Neural crest cell (in vitro differentiated cells): ENCODE measurements around the gene SPAG17. TPM values are rescaled to one million over a fixed set of nuclear protein-coding genes. Genes with fewer than 3 reads are reported as not detected.

Source experiments
- DNase-seq: peaks from one replicate; pipeline ENCODE4 v3.0.0; 2021; ENCODE audit warnings: low read depth, mixed read lengths, low spot score
- H3K27ac Mint-ChIP-seq: one replicate; pipeline ENCODE4 v1.8.0; 2021; ENCODE audit warnings: mild to moderate bottlenecking, mixed read lengths; ENCODE audit not compliant: unreplicated experiment
- H3K27me3 Mint-ChIP-seq: 2 replicates; pipeline ENCODE4 v1.8.0; 2021; ENCODE audit warnings: low read depth, mild to moderate bottlenecking, mixed read lengths
- H3K36me3 Mint-ChIP-seq: 2 replicates; pipeline ENCODE4 v1.8.0; 2021; ENCODE audit warnings: low read depth, mild to moderate bottlenecking, mixed read lengths
- H3K4me1 Mint-ChIP-seq: 2 replicates; pipeline ENCODE4 v1.8.0; 2021; ENCODE audit warnings: mixed read lengths
- H3K4me3 Mint-ChIP-seq: one replicate; pipeline ENCODE4 v1.8.0; 2021; ENCODE audit warnings: mild to moderate bottlenecking, mixed read lengths
- H3K9me3 Mint-ChIP-seq: 2 replicates; pipeline ENCODE4 v1.8.0; 2021; ENCODE audit warnings: mixed read lengths
- total RNA-seq: library from RNA; stranded (reverse); gene quantifications from 2 replicates; pipeline ENCODE4 v1.2.1, GENCODE V29; 2021
- TF ChIP-seq, protein P1 (sequence below): fragments of 200-600 bp; sonication (generic); conservative IDR thresholded peaks from 2 replicates; pipeline ENCODE4 v1.5.0; 2021; ENCODE audit warnings: antibody characterized with exemption, mild to moderate bottlenecking

Gene SPAG17
- total RNA-seq, 1 donor from 2014 or later = 1.5 TPM

GRCh38 chr1:118018060-118018459 is 167.0 kb downstream of the SPAG17 start:
- Mint-ChIP-seq H3K4me3 (no peak overlapping the region), H3K9me3 (no peaks in the 10 kb centered on the region), H3K27me3 (no peaks in the 10 kb centered on the region), H3K36me3 (no peaks in the 10 kb centered on the region), H3K4me1 (no peaks in the 10 kb centered on the region), H3K27ac (no peak overlapping the region)
- TF ChIP-seq, protein P1, sequence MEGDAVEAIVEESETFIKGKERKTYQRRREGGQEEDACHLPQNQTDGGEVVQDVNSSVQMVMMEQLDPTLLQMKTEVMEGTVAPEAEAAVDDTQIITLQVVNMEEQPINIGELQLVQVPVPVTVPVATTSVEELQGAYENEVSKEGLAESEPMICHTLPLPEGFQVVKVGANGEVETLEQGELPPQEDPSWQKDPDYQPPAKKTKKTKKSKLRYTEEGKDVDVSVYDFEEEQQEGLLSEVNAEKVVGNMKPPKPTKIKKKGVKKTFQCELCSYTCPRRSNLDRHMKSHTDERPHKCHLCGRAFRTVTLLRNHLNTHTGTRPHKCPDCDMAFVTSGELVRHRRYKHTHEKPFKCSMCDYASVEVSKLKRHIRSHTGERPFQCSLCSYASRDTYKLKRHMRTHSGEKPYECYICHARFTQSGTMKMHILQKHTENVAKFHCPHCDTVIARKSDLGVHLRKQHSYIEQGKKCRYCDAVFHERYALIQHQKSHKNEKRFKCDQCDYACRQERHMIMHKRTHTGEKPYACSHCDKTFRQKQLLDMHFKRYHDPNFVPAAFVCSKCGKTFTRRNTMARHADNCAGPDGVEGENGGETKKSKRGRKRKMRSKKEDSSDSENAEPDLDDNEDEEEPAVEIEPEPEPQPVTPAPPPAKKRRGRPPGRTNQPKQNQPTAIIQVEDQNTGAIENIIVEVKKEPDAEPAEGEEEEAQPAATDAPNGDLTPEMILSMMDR = no peak
- DNase-seq = no peak

DNA sequence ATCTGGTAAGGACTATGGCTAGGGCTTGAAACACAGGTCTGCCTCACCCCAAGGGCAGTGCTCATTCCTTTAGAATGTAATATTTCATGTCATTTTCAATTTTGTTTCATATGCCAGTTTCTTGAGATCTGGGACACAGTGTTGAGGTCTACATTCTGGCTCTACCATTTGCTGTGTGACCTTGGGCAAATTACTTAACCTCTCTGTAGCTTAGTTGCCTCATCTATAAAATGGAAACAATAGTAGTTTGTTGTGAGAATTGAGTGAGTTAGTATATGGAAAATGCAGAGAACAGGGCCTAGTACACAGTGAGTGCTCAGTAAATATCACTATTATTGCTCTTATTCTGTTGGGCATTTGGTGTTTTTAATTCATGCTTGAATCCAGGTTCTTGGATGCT is 171.1 kb downstream of the SPAG17 start:
- TF ChIP-seq, protein P1 = no peak
- Mint-ChIP-seq H3K9me3 (peaks cover 2% of the 10 kb centered on the region), H3K4me1 (no peaks in the 10 kb centered on the region), H3K27ac (no peak overlapping the region), H3K27me3 (no peaks in the 10 kb centered on the region), H3K36me3 (no peaks in the 10 kb centered on the region), H3K4me3 (no peak overlapping the region)
- DNase-seq = no peak

DNA sequence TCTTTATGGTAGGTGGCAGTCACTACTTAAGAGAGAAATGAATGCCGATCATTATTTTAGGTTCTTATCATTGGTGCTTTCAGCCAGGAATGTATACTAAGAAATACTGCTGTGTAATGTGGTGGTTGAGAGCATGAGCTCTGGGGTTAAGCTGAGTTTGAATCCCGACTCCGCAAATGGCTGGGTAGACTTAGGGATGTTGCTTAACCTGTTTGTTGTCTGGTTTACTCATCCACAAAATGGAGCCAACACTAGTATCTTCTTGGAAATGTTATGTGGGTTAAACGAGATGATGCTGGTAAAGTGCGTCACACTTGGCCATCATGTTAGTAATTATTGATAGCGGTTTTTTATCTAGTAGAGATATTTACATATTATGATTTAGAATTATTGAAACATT is 171.7 kb downstream of the SPAG17 start:
- no peaks in the 10 kb centered on the region for H3K36me3 Mint-ChIP-seq
- H3K27me3 Mint-ChIP-seq = no peaks in the 10 kb centered on the region
- DNase-seq = no peak
- H3K27ac Mint-ChIP-seq = no peak overlapping the region
- H3K4me3 Mint-ChIP-seq = no peak overlapping the region
- peaks cover 2% of the 10 kb centered on the region for H3K9me3 Mint-ChIP-seq
- H3K4me1 Mint-ChIP-seq = no peaks in the 10 kb centered on the region
- TF ChIP-seq, protein P1 = no peak

- Mint-ChIP-seq H3K27me3 (no peaks in the 10 kb centered on the region), H3K36me3 (no peaks in the 10 kb centered on the region), H3K4me1 (no peaks in the 10 kb centered on the region), H3K27ac (no peak overlapping the region), H3K9me3 (peaks cover 2% of the 10 kb centered on the region), H3K4me3 (no peak overlapping the region)
- TF ChIP-seq, protein P1 = no peak
- DNase-seq = no peak
These were observed 172.4 kb downstream of the SPAG17 start for GRCh38 chr1:118012515-118013124.

- H3K27ac Mint-ChIP-seq = no peak overlapping the region
- no peaks in the 10 kb centered on the region for H3K27me3 Mint-ChIP-seq
- peaks cover 2% of the 10 kb centered on the region for H3K36me3 Mint-ChIP-seq
- peaks cover 2% of the 10 kb centered on the region for H3K9me3 Mint-ChIP-seq
- TF ChIP-seq, protein P1 = no peak
- no peak for DNase-seq
- no peaks in the 10 kb centered on the region for H3K4me1 Mint-ChIP-seq
- H3K4me3 Mint-ChIP-seq = no peak overlapping the region
These were observed 177.0 kb downstream of the SPAG17 start for GRCh38 chr1:118008011-118008410.
